ENCODE measurements around the gene RBM48.

Gene RBM48

DNA sequence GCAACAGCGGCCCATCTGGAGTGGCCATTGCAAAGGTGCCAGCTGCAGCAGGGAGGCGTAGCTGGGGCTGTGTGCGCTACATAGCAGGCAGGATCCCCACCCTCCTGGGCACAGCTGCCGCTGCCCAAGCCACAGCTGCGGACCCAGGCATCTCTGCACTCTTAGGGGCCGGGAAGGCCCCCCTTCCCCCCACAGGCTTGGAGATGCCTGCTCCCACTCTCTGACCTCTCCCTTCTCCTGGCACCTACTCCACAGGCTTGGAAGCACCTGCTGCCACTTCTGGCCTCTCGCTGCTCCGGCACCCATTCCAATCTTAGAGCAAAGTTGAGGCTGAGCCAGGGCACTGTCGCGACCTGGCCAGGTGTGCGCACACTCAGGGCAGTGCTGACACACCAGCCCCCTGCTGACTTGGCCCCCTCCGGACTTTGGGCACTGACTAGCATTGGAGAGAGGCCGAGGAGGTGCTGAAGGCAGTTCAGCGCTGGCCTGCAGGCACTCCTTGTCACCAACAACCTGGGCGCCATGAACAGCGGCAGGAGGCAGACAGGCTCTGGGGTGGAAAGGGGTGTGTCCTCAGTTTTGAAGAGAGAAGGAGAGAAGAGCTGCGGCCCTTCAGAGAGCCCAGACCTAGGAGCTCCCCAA is 18.4 kb downstream of the RBM48 start:
- no peak for DNase-seq

DNA sequence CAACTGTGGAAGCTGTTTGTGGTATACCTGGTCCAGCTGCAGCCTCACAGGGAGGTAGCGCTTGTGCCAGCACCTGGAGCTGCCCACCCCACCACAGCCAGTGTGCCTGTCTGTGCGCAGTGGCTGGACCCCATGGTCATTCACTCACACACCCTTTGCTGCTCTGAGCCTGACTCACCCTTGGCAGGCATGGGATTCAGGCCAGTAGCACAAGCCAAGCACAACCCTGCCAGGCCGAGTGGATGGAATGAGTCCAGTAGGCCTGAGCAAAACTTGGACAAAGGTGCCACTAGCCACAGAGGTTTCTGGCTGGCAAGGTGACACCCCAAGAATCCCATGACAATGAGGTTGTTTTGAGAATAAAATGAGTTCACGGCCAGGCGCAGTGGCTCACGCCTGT is 19.0 kb downstream of the RBM48 start:
- no peak for DNase-seq

DNA sequence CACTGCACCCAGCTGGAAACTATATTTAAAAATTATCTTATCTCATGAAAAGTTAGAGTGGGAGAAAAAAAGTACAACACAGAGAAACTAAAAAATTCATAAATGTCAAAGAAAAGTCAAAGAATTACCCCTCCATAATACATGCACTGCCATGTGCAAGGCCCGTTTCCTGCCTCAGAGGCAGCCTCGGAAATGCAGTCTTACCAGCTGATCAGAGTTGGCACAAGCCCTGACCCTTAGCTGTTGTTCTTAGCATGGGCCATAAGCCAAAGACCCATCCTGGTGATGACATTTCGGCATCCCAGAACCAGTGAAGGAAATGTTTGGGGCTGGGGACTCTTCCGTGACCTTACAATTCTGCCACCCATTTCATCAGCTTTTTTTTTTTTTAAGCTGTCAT is 21.6 kb downstream of the RBM48 start:
- no peak for DNase-seq

DNA sequence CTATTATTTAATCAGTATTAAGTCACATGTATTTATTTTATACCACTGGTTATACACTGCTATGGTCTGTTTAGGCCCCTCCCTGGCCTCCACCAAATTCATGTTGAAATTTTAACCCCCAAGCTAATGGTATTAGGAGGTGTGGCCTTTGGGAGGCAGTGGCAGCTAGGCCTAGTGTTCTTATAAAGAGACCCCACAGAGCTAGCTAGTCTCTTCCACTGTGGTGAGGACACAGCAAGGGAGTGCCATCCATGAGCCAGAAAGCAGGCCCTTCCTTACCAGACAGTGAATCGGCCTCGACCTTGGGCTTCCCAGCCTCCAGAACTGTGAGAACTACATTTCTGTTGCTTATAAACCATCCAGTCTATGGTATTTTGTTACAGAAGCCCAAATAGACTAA is 28.7 kb downstream of the RBM48 start:
- no peak for DNase-seq

DNA sequence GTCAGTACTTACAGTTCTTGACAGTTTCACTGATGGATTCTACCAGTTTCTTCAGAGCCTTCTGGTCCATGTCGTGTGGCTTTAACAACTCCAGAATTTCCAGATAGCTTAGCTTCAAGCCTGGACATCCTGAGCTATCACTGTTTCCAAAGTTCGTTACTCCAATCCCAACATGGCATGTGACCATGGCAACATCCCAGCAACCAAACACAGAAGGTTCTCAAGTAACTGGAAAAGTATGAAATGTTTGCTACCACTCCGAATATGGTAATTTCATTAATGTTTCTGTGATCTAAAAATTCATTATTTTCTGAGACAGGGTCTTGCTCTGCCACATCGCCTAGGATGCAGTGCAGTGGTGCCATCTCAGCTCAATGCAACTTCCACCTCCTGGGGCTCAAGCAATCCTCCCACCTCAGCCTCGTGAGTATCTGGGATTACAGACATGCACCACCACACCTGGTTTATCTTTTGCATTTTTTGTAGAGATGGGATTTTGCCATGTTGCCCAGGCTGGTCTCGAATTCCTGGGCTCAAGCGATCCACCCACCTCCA is 29.3 kb downstream of the RBM48 start:
- DNase-seq = no peak

DNA sequence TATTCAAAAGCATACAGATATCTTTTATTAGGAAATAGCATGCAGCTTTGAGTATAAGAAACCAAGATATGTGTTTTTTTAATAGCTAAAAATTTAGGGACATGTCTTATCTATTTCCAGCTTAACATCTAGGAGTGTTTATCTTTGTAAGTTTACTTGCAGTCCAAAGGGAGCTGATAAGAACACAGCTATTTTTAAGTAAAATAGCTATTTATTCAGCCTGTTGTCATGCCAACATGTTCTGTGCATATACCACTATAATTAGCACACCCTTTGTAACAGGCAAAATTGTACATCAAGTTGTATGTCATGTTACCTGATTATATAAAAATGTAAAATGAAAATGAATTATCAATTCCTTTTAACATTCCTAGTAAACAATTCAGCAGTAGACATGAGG is 32.0 kb downstream of the RBM48 start:
- DNase-seq = no peak

DNA sequence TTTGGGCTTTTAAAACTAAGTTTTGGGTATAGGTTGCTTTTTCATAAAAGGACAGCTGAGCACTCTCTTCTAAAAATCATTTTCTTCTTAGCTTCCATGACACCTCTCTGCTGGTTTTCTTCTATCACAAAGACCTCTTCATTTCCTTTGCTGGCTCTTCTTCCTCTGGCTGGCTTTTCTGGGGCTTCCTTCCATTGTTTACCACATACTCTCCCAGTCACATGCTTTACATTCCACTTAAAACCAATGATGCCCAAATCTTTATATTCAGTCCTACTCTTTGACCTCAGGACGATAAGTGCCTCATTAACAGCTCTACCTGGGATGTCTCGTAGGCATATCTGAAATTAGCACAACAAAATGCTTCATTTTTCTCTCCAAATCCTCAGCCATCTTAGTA is 34.8 kb downstream of the RBM48 start:
- DNase-seq = no peak

DNA sequence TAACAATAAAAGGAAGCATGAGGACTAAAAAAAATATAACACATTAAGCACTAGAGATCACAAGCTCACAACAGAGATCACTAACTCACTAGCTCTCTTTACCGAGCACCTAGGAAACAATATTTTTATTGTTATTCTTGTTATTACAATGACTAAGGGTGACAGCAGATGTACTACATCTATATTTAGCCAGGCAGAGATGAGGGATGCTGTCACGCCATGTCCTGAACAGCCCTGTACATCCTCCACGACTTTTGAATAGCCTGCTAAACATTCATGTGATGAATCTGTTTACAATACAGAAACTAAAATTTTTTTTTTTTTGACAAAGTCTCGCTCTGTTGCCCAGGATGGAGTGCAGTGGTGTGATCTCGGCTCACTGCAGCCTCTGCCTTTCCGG is 38.9 kb downstream of the RBM48 start:
- DNase-seq = no peak

DNA sequence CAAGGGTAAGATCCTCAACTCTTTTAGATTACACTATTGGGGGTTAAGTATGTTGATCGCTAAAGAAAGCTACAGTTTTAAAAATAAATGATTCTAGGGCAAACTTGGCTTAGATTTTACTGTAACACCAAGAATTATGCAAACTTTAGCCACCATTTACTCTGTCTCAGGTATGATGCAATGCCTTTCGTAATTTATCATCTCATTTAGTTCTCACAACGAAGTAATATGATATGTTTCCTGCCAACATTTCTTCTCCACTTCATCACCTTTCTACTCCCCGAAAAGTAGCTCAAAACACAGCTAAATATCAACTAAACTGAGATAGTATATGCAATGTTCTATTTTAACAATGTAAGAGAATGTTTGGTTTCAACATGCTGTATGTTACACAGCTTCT is 40.5 kb downstream of the RBM48 start:
- DNase-seq = no peak

DNA sequence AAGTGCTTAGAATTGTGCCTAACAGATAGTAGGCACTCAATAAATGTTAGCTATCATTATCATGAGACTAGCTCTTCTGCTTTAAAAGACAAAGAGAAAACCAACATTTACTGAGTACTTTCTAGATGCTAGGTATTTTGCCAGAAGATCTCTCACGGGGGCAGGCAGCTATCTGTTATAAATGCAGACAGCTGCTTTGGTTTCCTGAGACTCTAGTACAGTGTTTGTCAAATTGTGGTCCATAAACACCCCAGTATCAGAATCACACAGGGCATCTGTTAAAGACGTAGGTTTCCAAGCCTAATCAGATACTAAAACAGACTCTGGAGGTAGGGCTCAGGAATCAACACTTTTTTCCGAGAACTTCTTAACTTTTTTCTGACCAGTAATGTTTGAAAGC is 47.7 kb downstream of the RBM48 start:
- no peak for DNase-seq

DNA sequence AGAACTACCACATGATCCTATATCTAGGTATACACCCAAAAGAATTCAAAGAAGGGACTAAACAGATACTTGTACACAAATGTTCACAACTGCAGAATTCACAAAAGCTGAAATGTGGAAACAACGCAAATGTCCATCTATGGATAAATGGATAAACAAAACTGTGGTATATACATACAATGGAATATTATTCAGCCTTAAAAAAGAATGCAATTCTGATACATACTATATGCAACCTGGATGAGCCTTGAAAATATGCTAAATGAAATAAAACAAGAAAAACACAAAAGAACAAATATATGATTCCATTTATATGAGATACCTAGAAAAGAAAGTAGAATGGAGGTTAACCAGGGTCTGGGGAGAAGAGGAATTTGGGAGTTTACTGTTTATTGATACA is 54.4 kb downstream of the RBM48 start:
- DNase-seq = no peak

DNA sequence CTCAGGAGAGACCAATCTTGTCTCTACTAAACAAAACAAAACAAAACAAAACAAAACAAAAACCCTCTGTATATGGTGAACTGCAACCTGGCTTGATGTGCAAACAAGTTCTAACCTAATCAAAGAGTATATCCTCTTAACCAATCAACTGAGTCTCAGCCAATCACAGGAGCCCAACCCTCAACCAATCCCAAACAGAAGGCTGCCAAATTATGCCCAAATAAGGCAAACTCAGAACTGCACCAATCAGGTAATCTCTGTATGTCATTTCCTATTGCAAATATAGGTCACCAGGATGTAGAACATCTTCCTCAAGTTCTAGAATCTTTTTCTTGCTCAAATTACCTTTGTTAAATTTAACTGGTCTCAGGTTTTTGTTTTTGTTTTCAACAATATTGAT is 56.4 kb downstream of the RBM48 start:
- DNase-seq = peak; percentile 44

DNA sequence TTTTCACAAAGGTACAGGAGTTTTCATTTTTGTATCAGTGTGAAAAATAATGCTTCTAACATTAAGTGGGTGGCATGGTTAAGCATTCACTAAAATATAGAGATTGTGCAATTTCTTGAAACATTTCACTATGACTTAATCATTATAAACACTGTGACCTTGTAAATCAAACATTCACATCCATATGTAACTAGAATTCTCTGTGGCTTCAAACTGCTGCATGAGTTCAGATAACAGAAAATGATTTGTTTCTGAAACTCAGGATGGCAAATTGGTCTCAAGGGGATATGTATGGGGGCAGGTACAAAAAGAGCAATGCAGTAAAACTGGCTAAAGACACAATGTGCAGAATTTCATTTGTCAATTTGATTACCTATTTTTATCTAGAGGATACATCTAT is 57.8 kb downstream of the RBM48 start:
- no peak for DNase-seq

DNA sequence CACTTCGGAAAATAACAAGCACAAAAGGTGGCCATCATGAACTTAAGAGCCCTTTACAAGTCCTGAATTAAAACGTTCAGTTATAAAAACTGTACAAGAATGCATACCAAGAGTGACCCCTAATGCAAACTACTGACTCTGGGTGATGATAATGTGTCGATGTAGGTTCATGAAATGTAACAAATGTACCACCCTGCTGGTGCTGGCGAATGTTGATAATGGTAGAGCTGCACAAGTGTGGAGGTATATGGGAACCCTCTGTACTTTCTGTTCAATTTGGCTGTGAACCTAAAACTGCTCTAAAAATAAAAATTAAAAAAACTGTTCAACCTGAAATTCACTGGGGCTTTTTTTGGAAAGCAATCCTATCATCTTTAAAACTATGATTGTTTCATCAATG is 58.2 kb downstream of the RBM48 start:
- DNase-seq = no peak

All from CD4-positive, alpha-beta T cell treated with Interleukin-17A for 1 hour (primary cell).